ENCODE measurements around the gene ZNF417. TPM values are rescaled to one million over a fixed set of nuclear protein-coding genes. Genes with fewer than 3 reads are reported as not detected.

ZNF417 gene
- total RNA-seq (2022; extraction: Qiagen RNA extraction) = 3.0 to 5.4 TPM (median 3.7 TPM) in 5 replicates

GRCh38 chr19:57916168-57916995 is at the start of gene ZNF417:
TSS of gene ZNF417 (minus strand) at chr19:57916592. CDS start at chr19:57916411, 181 bp downstream.

GRCh38 chr19:57947419-57948134 is 31.2 kb upstream of the ZNF417 start, which contains the start of gene ZNF256:
TSS of gene ZNF256 (minus strand) at chr19:57947706. CDS start at chr19:57947474, 232 bp downstream.

GRCh38 chr19:57934820-57935665 is 18.7 kb upstream of the ZNF417 start, which contains the start of gene ZNF418:
TSS of gene ZNF418 (minus strand) at chr19:57935402. CDS start at chr19:57933822, 1,580 bp downstream.

GRCh38 chr19:57888560-57889231 is 27.7 kb downstream of the ZNF417 start, which contains the start of gene ZNF814:
TSS of gene ZNF814 (minus strand) at chr19:57889037. CDS start at chr19:57888802, 235 bp downstream.

Other genes with a start within 250 kb of the ZNF417 start
- not detected in 5 replicates for gene ZSCAN4, start 247.7 kb downstream of the ZNF417 start, total RNA-seq (2022; extraction: Qiagen RNA extraction)
- gene ZNF551, start 234.6 kb downstream of the ZNF417 start, total RNA-seq (2022; extraction: Qiagen RNA extraction) = 4.7 to 5.6 TPM (median 5.2 TPM) in 5 replicates
- not detected in 5 replicates for gene ZNF154, start 207.4 kb downstream of the ZNF417 start, total RNA-seq (2022; extraction: Qiagen RNA extraction)
- 0.84 to 1.1 TPM (median 1.0 TPM) in 5 replicates for gene ZNF671, start 189.0 kb downstream of the ZNF417 start, total RNA-seq (2022; extraction: Qiagen RNA extraction)
- 4.8 to 5.8 TPM (median 5.4 TPM) in 5 replicates for gene ZNF776, start 169.8 kb downstream of the ZNF417 start, total RNA-seq (2022; extraction: Qiagen RNA extraction)
- gene ZNF586, start 146.9 kb downstream of the ZNF417 start, total RNA-seq (2022; extraction: Qiagen RNA extraction) = 6.0 to 6.9 TPM (median 6.5 TPM) in 5 replicates
- gene ZNF552, start 101.7 kb downstream of the ZNF417 start, total RNA-seq (2022; extraction: Qiagen RNA extraction) = 4.5 to 6.0 TPM (median 5.1 TPM) in 5 replicates
- 6.2 to 9.4 TPM (median 6.7 TPM) in 5 replicates for gene ZNF587B, start 86.3 kb downstream of the ZNF417 start, total RNA-seq (2022; extraction: Qiagen RNA extraction)
- 5.0 to 7.2 TPM (median 5.8 TPM) in 5 replicates for gene ZNF587, start 66.7 kb downstream of the ZNF417 start, total RNA-seq (2022; extraction: Qiagen RNA extraction)
- 1.6 to 2.6 TPM (median 2.3 TPM) in 5 replicates for gene ZNF814, start 27.6 kb downstream of the ZNF417 start, total RNA-seq (2022; extraction: Qiagen RNA extraction)
- gene ZNF418, start 18.8 kb upstream of the ZNF417 start, total RNA-seq (2022; extraction: Qiagen RNA extraction) = 0.84 to 1.5 TPM (median 1.2 TPM) in 5 replicates
- gene ZNF256, start 31.1 kb upstream of the ZNF417 start, total RNA-seq (2022; extraction: Qiagen RNA extraction) = 0.88 to 1.2 TPM (median 1.1 TPM) in 5 replicates
- 0.07 to 0.08 TPM in 2 of 5 replicates, not detected in the others for gene C19orf18, start 57.9 kb upstream of the ZNF417 start, total RNA-seq (2022; extraction: Qiagen RNA extraction)
- gene ZNF606, start 86.2 kb upstream of the ZNF417 start, total RNA-seq (2022; extraction: Qiagen RNA extraction) = 1.6 to 2.4 TPM (median 2.3 TPM) in 5 replicates
- not detected in 5 replicates for gene ZSCAN1, start 117.4 kb upstream of the ZNF417 start, total RNA-seq (2022; extraction: Qiagen RNA extraction)
- gene ZNF135, start 142.7 kb upstream of the ZNF417 start, total RNA-seq (2022; extraction: Qiagen RNA extraction) = not detected in 5 replicates
- 1.9 to 3.5 TPM (median 2.1 TPM) in 5 replicates for gene ZSCAN18, start 181.6 kb upstream of the ZNF417 start, total RNA-seq (2022; extraction: Qiagen RNA extraction)
- gene ZNF329, start 234.2 kb upstream of the ZNF417 start, total RNA-seq (2022; extraction: Qiagen RNA extraction) = 2.7 to 3.2 TPM (median 3.0 TPM) in 5 replicates